GM12874 (cell line): ENCODE results near the gene PIAS1.

Source experiments
- CTCF ChIP-seq: IDR thresholded peaks from 2 replicates; pipeline ENCODE4 v1.5.1; 2011; ENCODE audit warnings: low read depth, mild to moderate bottlenecking, control low read depth, low read length, moderate library complexity; ENCODE audit not compliant: insufficient read depth

The PIAS1 gene

GRCh38 chr15:68152342-68152741 is 98.2 kb downstream of the PIAS1 start:
- no peak for TF ChIP-seq CTCF

- TF ChIP-seq CTCF: peak; percentile 39; the same call in 1 of the 2 replicates
These were observed 100.9 kb downstream of the PIAS1 start for GRCh38 chr15:68154923-68155559.

- no peak for TF ChIP-seq CTCF
These were observed 103.0 kb downstream of the PIAS1 start for GRCh38 chr15:68157074-68157473.

GRCh38 chr15:68158046-68158628 is 104.0 kb downstream of the PIAS1 start:
- no peak for TF ChIP-seq CTCF

GRCh38 chr15:68163191-68163590 is 109.1 kb downstream of the PIAS1 start:
- TF ChIP-seq CTCF: no peak

- TF ChIP-seq CTCF: no peak
These were observed 112.7 kb downstream of the PIAS1 start for GRCh38 chr15:68166847-68167246.

GRCh38 chr15:68173119-68173518 is 119.0 kb downstream of the PIAS1 start:
- no peak for TF ChIP-seq CTCF

- no peak for TF ChIP-seq CTCF
These were observed 121.4 kb downstream of the PIAS1 start for GRCh38 chr15:68175526-68175925.
